Thoracic aorta (tissue), 2 donors: Measurements from ENCODE around the gene VDAC1. TPM values are rescaled to one million over a fixed set of nuclear protein-coding genes. Genes with fewer than 3 reads are reported as not detected.
"Not testable (repeated sequence)": the region's sequence is repeated elsewhere in the genome, so short reads cannot be mapped to it uniquely, and the experiment has no call there.

Experiments used
- ATAC-seq: fragments of 150-250 bp; one replicate; pipeline ENCODE4 v1.8.0; 2017; ENCODE audit warnings: low read depth; ENCODE audit not compliant: insufficient number of reproducible peaks, low FRiP score
- DNase-seq: peaks from one replicate; pipeline ENCODE4 v3.0.0-alpha.2; 2020; ENCODE audit warnings: low spot score
- H3K27ac ChIP-seq, 2 donors: fragments of 200-600 bp; sonication (generic); 1 replicate in 1 of 2; 2 replicates in 1 of 2; pipeline ENCODE4 v1.5.1; 2016; ENCODE audit warnings: mild to moderate bottlenecking in 2 of 2, moderate library complexity in 2 of 2
- H3K27me3 ChIP-seq: fragments of 200-600 bp; sonication (generic); replicated peaks from 2 replicates; pipeline ENCODE4 v1.6.0; 2016; ENCODE audit warnings: mild to moderate bottlenecking; ENCODE audit not compliant: insufficient read depth
- H3K36me3 ChIP-seq: fragments of 200-600 bp; sonication (generic); one replicate; pipeline ENCODE4 v1.5.1; 2016
- H3K4me1 ChIP-seq, 2 donors: fragments of 200-600 bp; sonication (generic); 1 replicate in 1 of 2; 2 replicates in 1 of 2; pipeline versions ENCODE4 v1.5.1 to v1.6.0; 2016; ENCODE audit warnings: low read depth in 2 of 2, mild to moderate bottlenecking in 1 of 2; ENCODE audit not compliant: control insufficient read depth in 1 of 2
- H3K4me3 ChIP-seq: fragments of 200-600 bp; sonication (generic); 2 replicates; pipeline ENCODE4 v1.5.1; 2016; ENCODE audit warnings: mild to moderate bottlenecking
- H3K9me3 ChIP-seq: fragments of 200-600 bp; sonication (generic); 2 replicates; pipeline ENCODE4 v1.5.1; 2016
- CTCF ChIP-seq: fragments of 200-600 bp; sonication (generic); IDR thresholded peaks from one replicate; pipeline ENCODE4 v1.5.1; 2019; ENCODE audit warnings: antibody characterized with exemption
- total RNA-seq, 2 donors: library from RNA; depleted of rRNA; stranded (reverse); fragments of >200 nt; gene quantifications; one replicate each; pipeline versions ENCODE4 v1.1.0 to v1.2.3, GENCODE V29; 2016

Gene VDAC1
- total RNA-seq, 2 donors from 2014 or later = 77.0 to 112 TPM

DNA sequence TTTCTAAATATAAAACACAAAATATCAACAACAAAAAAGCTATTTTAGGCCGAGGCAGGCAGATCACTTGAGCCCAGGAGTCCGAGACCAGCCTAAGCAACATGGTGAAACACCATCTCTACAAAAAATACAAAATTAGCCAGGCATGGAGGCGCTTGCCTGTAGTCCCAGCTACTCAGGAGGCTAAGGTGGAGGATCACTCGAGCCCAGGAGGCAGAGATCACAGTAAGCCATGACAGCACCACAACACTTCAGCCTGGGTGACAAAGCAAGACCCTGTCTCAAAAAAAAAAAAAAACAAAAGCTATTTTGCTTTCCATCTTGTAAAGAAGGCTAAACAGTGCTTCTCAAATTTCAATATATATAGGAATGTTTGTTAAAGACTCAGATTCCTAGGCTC lies 47.7 kb downstream of the VDAC1 start:
- no peaks in the 10 kb centered on the region for H3K9me3 ChIP-seq
- peaks cover 7% of the 10 kb centered on the region for H3K36me3 ChIP-seq
- H3K4me3 ChIP-seq = no peak overlapping the region
- no peak for TF ChIP-seq CTCF
- peaks cover 12 to 22% of the 10 kb centered on the region in 2 donors for H3K4me1 ChIP-seq
- no peaks in the 10 kb centered on the region for H3K27me3 ChIP-seq
- no peak for ATAC-seq
- no peak overlapping the region for H3K27ac ChIP-seq
- no peak for DNase-seq

DNA sequence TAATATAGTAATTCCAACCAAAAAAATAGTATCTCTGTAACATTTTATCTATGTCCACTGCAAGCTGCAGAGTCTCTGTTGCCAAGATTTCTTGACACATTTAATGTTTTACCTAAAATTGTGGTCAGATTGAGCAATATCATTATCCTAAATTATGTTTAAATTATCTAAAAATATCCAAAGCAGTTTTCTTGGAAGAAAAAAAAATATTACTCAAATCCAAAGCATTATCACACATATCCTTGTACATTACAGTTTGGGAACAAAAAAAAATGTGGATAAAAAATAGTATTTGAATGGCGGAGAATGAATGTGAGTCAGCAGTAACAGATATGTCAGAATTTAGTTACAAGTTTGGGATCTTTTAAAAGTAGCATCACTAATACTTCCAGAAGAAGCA lies 48.6 kb downstream of the VDAC1 start:
- DNase-seq, ATAC-seq: not testable (repeated sequence)

GRCh38 chr5:133953568-133954145 lies 51.1 kb downstream of the VDAC1 start:
- peaks cover 7% of the 10 kb centered on the region for H3K36me3 ChIP-seq
- DNase-seq (no peak), ATAC-seq (no peak)
- no peaks in the 10 kb centered on the region for H3K9me3 ChIP-seq
- no peaks in the 10 kb centered on the region for H3K27me3 ChIP-seq
- H3K27ac ChIP-seq = peak overlapping the region; percentile 82 to 97
- no peak overlapping the region for H3K4me3 ChIP-seq
- no peak for TF ChIP-seq CTCF
- H3K4me1 ChIP-seq = peaks cover 28 to 48% of the 10 kb centered on the region in 2 donors

More for the DNA sequence above, 48.6 kb downstream of the VDAC1 start:
- not testable (repeated sequence) for H3K27me3 ChIP-seq, H3K4me3 ChIP-seq, H3K36me3 ChIP-seq, H3K27ac ChIP-seq, H3K9me3 ChIP-seq
- H3K4me1 ChIP-seq = peaks cover 21 to 29% of the 10 kb centered on the region in 2 donors

DNA sequence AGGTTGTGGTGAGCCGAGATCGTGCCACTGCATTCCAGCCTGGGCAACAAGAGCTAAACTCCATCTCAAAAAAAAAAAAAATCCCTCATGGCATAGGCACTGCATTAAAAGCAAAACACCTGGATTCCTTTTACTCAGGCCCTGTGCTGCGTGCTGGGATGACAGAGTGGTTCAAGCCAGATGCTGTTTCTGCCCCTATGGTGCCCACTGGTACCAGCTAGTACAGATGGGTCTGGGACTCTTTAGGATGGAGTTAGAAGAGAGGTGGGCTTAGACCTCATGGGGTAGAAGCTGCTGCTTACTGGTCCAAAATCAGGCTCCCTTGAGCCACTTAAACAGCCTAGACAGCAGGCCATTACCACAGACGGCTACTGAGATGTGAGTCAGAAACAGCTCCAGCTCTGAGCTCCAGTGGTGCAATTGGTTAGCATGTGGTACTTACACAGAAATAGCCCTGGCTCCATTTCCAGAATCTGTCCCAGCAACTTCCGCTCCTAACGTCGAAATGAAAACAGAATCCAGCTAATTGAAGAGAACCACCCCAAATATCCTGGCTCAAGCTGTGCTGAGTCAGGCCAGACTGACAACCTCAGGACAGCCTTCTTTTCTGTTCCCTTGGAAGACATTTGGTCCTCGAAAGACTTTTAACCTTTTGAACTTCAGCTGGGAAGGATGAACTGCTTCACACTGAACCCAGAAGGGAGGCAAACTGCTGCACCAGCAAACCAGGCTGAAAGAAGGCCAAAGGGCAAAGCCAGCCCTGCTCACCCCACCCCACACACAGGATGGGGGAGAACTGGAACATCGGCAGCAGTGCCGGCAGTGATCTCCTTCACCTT lies 51.8 kb downstream of the VDAC1 start:
- Histone ChIP-seq H3K4me1 (peaks cover 32 to 53% of the 10 kb centered on the region in 2 donors), H3K36me3 (peaks cover 7% of the 10 kb centered on the region), H3K27me3 (no peaks in the 10 kb centered on the region), H3K27ac (peak overlapping the region; percentile 94 to 97), H3K9me3 (no peaks in the 10 kb centered on the region), H3K4me3 (no peak overlapping the region)
- no peak for TF ChIP-seq CTCF
- DNase-seq = peak; percentile 70
- peak; percentile 94 for ATAC-seq

GRCh38 chr5:133950821-133951612 lies 53.8 kb downstream of the VDAC1 start:
- no peaks in the 10 kb centered on the region for H3K9me3 ChIP-seq
- no peak for ATAC-seq
- H3K27ac ChIP-seq = peak overlapping the region; percentile 94 to 97
- no peak for TF ChIP-seq CTCF
- peaks cover 48 to 72% of the 10 kb centered on the region in 2 donors for H3K4me1 ChIP-seq
- DNase-seq = no peak
- no peak overlapping the region for H3K4me3 ChIP-seq
- no peaks in the 10 kb centered on the region for H3K27me3 ChIP-seq
- H3K36me3 ChIP-seq = peaks cover 7% of the 10 kb centered on the region
